HL-60/S4 treated with phorbol 12-myristate 13-acetate at 8.2 ng/mL for 4 days and 3 days (cell line): ENCODE results near the gene VGLL1.

Experiments
- in situ Hi-C: fragments of 300-500 bp; cut with MboI; formaldehyde crosslinking; loops from 2 replicates; pipeline ENCODE4 v1.15.0; 2022; ENCODE audit warnings: low sequenced_read_pairs

The VGLL1 gene, protein sequence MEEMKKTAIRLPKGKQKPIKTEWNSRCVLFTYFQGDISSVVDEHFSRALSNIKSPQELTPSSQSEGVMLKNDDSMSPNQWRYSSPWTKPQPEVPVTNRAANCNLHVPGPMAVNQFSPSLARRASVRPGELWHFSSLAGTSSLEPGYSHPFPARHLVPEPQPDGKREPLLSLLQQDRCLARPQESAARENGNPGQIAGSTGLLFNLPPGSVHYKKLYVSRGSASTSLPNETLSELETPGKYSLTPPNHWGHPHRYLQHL

DNA sequence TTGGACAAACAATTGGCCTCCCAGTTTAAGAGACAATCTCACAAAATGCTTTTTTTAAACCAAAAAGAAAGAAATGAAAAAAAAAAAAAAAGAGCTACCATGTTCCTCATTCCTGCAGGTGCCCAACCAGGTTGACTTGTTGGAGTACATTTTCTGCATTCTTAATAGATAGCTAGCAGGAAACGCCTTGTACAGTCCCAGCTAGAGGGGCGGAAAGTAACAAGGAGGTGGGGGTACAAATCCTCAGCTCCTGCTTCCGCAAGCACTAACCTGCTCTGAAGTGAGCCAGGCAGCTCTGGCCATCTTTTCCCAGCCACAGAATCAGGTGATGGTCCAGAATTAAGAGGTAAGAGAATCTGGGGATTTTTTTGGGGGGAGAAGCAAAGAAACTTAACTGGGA is at the start of gene VGLL1:
TSS of gene VGLL1 (plus strand) at position 265 of the 400 bp plus-strand sequence. CDS start 3,806 bp downstream, outside the sequence.
- in situ Hi-C loops: no loop called here

DNA sequence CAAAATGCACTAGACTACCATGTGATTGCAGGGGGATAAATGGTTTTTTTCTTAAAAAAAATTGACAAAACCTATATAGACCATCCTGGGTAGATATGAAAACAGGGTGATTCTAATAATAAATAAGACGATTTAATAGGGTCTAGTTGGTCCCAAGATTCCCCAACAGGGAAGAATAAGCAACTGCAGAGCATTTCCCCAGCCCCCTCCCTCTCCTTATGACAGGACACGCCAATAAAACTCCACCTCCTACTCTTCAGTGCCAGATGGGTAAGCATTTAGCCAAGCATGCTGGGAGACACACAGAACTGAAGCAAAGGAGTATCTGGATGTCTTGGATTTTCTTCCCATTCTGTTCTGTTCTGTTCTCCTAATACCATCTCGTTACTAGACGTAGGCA is 44.4 kb upstream of the VGLL1 start, which contains the start of gene BRS3:
TSS of gene BRS3 (plus strand) at position 301 of the 400 bp plus-strand sequence. CDS start 168 bp downstream, outside the sequence.
- in situ Hi-C loops: no loop called here

DNA sequence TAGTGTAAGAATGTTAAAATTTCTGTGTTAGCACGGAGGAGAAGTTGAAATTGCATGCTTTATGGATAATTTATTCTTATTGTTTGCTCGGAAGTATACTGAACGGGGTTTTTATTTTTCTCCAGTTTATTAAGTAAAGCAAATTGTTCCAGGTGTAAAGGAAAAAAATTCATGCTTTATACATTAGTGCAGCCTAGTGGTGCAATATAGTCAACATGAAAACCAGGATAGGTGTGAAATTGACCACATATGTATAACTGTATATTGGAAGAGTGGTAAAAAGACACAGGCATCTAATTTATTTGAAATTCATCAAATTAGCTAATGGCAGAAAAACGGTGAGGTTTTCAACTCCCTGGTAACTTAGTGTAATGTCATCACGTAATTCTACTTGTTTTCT is 43.3 kb upstream of the VGLL1 start:
- in situ Hi-C loops: no loop called here

- in situ Hi-C loops: no loop called here
Measured at GRCh38 chrX:136491832-136492231, 40.2 kb upstream of the VGLL1 start.

- in situ Hi-C loops: no loop called here
Measured at GRCh38 chrX:136493011-136493410, 39.0 kb upstream of the VGLL1 start.

DNA sequence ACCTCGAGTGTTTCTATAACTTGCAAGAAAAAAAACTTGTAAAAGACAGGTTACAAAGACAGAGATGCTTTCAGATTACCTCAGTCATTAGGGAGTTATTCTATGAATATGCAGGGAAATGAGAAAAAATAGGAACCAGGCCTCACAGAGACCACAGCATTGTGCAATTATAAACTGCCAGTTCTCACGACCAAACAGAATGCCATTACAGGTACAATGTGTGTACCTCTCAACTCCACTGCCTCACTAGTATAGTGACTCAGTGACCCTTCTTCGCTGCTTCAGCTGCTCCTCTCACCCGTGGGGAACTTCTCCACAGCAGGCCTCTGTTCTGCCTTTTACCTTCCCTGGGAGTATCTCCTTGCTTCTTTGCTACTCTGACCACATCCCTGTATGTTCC is 37.0 kb upstream of the VGLL1 start:
- in situ Hi-C loops: no loop called here

DNA sequence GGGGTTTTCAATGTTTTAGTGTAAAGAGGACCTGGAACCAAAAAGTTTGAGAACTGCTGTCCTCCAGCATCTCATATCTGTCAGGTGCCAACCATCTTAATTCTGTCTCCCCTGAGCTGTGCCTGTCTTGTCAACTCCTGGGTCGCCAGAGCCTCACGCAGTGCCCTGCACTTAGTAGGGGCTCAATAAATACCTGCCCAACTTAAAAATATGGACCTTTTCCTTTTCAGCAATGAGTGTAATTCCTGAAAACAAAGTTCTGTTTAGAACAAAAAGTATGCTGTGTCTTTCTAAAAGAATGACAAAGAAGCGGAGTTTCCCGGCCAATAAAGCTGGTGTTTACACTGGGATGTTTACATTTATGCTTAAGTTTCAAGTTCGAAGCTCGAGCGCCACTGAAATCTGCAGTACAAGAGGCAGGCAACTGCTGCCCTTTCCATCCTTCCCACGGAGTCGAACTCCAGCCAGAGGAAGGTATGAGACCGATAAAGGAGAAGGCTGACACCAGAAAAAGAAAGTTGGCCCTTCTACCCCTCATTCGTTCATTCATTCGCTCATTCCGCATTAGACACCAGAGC is 35.7 kb upstream of the VGLL1 start:
- in situ Hi-C loops: no loop called here

DNA sequence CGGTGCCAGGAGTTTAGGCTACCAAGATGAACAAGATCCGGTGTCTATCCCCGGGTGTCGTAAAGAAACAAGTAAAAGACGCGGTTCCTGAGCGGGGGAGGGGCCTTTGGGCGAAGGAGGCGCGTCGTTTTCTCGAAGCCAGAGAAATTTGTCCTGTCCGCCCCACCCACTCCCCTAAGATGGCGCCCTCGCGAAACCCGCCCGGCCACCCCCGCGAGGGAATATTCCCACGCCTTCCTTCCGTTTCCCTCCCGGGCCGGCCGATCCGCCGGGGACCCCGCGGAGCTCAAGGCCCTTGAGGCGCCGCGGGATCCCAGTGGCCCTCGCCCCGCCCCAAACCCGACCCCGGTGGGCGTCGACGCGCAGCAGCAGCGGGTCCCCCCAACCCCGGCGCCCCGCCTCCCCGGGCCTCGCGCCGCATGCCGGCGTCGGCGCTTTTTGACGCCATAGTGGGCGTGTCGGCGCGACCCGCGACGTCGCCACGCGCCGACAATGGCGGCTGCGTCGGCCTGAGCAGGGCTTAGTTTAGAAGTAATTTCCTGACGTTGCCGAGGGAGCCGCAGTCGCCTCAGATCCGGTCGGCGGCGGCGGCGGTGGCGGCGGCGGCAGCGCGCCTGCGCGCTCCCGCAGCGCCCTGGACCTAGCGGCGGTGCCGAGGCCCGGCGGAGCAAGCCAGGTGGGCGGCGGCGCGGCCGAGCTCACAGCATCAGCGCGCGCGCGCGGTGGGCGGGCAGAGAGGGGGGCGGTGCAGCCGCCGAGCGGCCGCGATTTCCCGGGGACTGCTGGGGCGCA is 35.1 kb upstream of the VGLL1 start:
- in situ Hi-C loops: no loop called here

- in situ Hi-C loops: no loop called here
Measured at GRCh38 chrX:136497556-136498052, 34.4 kb upstream of the VGLL1 start, which contains the start of gene HTATSF1. HTATSF1 (plus strand) TSS chrX:136497592; CDS start chrX:136497685, 93 bp downstream.

DNA sequence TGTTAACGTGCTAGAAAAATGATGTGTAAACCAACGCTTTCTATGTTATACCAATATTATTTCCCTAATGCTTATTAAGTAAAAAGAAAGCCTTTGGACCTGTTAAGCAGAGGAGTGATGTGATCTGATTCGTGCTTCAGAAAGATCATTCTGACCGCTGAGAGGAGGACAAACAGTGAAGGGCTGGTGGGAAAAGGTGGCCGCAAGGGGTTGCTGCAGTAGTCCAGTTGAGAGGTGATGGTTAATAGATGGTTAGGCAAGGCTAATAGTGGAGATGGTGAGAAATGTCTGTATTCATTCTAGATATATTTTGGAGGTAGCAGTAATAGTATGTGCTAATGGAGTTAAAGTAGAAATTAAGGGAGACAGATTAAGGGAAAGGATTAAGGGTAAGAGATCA is 12.9 kb upstream of the VGLL1 start:
- in situ Hi-C loops: no loop called here

- in situ Hi-C loops: no loop called here
Measured at GRCh38 chrX:136523770-136524169, 8.2 kb upstream of the VGLL1 start.

DNA sequence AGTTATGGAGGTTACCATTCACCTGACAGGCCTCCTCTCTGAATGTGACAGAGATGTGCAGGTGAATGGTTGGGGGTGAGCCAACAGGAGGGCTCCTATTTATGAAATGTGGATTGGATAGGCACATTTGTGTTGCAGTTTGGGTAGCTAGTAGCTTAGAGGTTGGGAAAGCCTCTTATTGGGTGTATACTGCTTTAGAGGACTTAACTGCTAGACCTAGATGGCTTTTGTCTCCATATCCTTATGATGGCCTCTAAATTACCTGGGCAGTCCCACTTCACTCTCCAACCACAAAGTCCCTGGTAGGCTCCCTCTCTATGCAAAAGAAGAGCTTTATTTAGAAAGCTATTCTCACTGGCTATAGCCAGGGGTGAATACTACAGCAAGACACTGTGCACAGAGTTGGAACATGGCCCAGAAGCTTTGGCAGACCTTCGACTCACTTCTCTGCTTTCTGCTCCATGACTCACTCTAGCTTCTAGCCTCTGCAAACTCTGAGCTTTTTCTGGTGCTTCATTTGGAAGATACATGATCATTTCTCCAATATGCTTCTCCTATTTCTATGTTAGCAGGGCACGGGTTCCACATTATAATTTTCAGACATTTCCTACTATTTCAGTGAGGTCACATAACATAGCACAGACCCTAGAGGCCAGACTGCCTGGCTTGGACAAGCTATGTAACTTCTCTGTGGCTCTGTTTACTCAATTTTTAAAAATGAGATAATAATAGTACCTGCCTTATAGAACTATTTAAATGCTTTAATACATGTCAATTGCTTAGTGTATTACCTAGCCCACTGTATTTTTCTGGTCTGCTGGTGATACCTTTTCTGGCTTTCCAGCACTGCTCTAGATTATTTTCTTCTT is 6.0 kb upstream of the VGLL1 start:
- in situ Hi-C loops: no loop called here

DNA sequence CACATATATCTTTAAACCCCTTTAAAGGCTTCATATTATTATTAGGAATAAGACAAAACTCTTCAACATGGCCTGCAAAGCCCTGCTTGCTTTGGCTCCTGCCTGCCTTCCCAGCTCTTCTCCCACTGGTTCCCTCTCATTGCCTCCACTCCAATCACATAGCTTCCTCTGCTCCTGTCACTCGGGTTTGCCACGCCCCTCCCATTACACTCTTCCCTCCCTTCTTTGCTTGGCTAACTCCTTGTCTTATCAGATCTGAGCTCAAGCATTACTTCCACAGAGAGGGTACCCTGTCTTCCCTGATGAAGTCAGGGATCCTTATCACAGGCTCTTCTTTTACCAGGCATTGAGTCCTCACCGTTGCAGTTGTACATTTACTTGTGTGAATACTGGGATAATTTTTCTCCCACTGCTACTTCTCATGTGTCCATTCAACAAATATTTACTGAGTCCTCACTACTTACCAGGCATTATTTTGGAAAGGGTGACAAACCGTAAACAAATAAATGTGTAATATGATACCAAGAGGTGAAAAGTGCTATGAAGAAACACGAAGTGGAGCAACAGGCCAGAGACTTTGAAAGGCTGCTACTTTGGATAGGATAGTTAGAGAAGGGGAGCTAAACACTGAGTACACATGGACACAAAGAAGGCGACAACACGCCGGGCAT is 3.2 kb upstream of the VGLL1 start:
- in situ Hi-C loops: no loop called here

GRCh38 chrX:136529795-136530194 is 2.2 kb upstream of the VGLL1 start:
- in situ Hi-C loops: no loop called here

DNA sequence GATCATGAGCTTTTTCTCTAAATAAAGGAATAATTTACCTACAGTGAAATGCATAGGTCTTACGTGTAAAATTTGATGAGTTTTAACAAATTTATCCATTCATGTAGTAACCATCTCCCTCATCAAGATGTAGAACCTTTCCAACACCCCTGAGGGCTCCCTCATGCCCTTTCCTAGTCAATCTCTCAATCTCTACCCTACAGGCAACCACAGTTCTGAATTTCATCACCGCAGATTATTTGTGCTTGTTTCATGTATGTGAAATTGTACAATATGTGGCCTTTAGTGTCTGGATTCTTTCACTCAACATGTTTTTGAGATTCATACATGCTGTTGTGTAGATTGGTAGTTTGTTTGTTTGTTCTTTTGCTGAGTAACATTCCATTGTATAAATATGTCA is 2.1 kb downstream of the VGLL1 start:
- in situ Hi-C loops: no loop called here

GRCh38 chrX:136538811-136539210 is 6.8 kb downstream of the VGLL1 start:
- in situ Hi-C loops: no loop called here

DNA sequence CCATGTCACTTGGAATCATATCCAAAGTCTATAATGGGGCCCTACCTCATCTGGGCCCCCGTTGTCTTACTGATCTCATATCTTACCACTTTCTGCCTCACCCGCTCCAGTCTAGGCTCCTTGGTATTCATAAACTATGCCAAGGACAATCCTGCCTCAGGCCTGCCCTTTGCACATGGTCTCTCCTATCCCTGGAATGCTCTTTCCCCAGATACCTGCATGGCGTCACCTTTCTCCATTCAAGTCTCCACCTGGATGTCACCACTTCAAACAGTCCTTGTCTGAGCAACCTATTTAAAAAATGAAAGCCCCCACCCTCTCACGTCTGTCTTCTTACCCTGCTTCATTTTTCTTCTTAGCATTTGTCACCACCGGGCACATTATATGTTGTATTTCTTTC is 8.2 kb downstream of the VGLL1 start:
- in situ Hi-C loops: no loop called here

- in situ Hi-C loops: no loop called here
Measured at GRCh38 chrX:136541294-136541693, 9.3 kb downstream of the VGLL1 start.

DNA sequence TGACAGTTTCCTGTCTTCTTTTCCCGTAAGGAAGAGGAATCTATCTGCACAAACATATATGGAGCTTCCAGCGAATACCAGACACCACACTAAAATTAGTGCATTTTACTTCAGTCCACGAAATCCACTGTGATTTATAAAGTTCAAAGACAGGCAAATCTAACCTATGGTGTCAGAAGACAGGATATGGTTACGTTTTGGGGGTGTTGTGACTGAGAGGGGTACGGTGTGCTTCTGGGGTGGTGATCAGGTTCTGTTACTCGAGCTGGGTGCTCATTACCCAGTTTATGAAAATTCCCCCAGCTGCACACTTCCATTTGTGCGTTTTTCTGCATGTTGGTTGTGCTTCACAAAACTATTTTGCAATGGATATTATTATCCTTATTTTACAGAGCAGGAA is 10.3 kb downstream of the VGLL1 start:
- in situ Hi-C loops: no loop called here

DNA sequence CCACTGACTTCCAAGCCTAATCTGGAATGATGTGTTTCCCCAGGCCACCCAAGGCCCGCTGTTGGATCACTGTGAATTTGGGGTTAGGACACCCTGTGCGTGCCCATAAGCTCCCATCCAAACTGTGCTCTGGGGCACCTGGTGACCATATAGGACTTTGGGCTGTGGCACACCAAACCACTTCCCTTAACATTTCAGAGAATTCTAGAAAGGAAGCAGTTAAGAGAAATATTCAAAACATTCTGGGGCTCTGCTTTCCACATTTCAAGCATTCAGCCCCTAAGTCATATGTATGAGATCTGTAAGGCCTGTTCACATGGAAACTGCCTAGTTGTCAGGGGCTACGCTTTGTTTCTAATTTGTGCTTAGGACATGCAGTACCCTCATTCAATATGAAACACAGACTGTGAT is 14.4 kb downstream of the VGLL1 start:
- in situ Hi-C loops: no loop called here
